Fibroblast of villous mesenchyme (primary cell): ENCODE data around the gene ATF5. TPM values are rescaled to one million over a fixed set of nuclear protein-coding genes. Genes with fewer than 3 reads are reported as not detected.
A peak's percentile ranks its signal among the peaks of the same experiment; 100 is the strongest.
"Not testable (repeated sequence)": the region's sequence is repeated elsewhere in the genome, so short reads cannot be mapped to it uniquely, and the experiment has no call there.

Experiments
- DNase-seq: peaks from one replicate; pipeline ENCODE4 v3.0.0-alpha.2; 2010; ENCODE audit warnings: low read depth
- H3K4me3 ChIP-seq: 2 replicates; pipeline ENCODE4 v1.5.1; 2011; ENCODE audit warnings: low read depth, mild to moderate bottlenecking, low read length
- total RNA-seq: library from RNA; depleted of rRNA; stranded (reverse); fragments of >200 nt; gene quantifications from 2 replicates; pipeline ENCODE4 v1.2.3, GENCODE V29; 2012
- TF ChIP-seq, protein P1 (sequence below): IDR thresholded peaks from 2 replicates; pipeline ENCODE4 v1.5.1; 2012; ENCODE audit warnings: low read depth, mild to moderate bottlenecking, low read length; ENCODE audit not compliant: insufficient read depth

The ATF5 gene
- total RNA-seq, 1 donor, result 8.2 TPM

DNA sequence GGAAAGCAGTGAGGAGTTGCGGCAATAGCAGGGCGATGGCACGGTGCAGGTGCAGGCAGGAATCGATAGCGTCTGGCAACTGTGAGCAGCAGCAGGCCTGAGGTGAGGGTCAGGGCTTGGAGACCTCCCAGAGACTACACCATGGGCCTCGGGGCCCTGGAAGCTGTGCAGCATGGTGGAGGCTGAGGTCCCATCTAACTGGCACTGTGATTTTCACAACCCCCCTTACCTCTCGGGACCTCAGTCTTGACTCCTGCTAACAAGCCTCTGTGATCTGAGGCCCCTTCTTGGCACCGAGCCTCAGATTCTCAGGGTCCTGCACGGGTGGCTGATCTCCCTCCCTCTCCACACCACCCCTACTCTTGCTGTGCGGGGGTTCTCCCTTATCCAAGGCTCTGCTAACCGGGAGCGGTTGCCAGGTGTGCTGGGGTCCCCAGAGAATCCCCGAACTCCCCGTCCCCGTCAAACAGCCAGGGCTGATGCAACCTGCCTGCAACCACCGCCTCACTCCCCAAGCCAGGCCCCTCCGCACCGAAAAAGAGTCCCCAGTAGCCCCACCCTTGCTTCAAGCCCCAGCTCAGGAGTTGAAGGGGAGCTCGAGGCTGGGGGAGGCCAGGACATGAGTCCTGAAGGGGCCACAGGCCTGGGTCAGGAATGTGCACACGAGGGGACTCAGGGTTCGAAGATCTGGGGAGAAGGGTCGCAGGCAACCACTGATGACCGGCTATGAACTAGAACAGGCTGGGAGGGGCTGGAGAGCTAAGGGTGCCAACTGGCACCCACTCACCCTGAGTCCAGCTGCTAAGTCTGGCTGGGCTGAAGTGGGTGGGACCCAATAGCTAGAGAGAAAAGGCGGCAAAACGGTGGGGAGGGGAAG, 4.8 kb upstream of the ATF5 start:
- TF ChIP-seq, protein P1, sequence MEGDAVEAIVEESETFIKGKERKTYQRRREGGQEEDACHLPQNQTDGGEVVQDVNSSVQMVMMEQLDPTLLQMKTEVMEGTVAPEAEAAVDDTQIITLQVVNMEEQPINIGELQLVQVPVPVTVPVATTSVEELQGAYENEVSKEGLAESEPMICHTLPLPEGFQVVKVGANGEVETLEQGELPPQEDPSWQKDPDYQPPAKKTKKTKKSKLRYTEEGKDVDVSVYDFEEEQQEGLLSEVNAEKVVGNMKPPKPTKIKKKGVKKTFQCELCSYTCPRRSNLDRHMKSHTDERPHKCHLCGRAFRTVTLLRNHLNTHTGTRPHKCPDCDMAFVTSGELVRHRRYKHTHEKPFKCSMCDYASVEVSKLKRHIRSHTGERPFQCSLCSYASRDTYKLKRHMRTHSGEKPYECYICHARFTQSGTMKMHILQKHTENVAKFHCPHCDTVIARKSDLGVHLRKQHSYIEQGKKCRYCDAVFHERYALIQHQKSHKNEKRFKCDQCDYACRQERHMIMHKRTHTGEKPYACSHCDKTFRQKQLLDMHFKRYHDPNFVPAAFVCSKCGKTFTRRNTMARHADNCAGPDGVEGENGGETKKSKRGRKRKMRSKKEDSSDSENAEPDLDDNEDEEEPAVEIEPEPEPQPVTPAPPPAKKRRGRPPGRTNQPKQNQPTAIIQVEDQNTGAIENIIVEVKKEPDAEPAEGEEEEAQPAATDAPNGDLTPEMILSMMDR, result no peak
- H3K4me3 ChIP-seq, result no peak overlapping the region
- no peak for DNase-seq

DNA sequence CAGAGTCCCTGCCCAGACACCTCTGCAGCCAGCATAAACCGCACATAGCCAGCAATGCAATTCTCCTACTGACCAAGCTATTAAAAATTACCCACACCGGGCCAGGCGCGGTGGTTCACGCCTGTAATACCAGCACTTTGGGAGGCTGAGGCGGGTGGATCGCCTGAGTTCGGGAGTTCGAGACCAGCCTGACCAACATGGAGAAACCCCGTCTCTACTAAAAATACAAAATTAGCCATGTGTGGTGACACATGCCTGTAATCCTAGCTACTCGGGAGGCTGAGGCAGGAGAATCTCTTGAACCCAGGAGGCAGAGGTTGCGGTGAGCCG, 4.2 kb upstream of the ATF5 start:
- not testable (repeated sequence) for H3K4me3 ChIP-seq, DNase-seq

DNA sequence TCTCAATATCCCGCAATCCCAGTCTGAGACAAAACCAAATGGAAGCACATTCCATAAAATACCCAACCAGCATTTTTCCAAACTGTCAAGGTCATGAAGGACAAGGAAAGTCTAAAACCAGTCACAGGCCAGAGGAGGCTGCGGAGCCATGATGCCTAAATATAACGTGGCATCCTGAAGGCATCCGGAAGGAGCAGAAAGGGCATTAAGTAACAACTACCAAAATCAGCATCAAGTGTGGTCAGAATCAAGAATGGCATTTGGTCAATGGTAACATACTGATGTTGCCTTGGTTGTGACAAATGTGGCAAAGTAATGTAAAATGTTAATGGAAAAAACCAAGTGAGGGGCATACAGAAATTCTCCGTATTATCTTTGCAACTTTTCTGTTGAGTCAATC, 3.5 kb upstream of the ATF5 start:
- no peak overlapping the region for H3K4me3 ChIP-seq
- TF ChIP-seq, protein P1, result no peak
- no peak for DNase-seq

DNA sequence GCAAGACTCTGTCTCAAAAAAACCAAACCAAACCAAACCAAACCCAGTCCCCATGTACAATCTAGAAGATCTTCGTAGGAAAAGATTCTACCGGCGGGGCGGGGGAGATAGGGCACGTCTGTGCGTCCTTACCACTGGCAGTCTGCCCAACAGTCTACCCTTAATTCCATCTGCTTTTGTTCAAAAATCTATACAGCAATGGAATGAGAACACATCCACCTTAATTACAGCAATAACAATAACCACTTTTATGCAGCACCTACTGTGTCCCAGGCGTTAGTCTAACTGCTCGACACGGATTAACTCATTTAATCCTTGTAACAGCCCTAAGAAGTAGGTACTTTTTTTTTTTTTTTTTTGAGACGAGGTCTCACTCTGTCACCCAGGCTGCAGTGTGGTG, 2.5 kb upstream of the ATF5 start:
- H3K4me3 ChIP-seq, result no peak overlapping the region
- TF ChIP-seq, protein P1, result no peak
- DNase-seq, result no peak

DNA sequence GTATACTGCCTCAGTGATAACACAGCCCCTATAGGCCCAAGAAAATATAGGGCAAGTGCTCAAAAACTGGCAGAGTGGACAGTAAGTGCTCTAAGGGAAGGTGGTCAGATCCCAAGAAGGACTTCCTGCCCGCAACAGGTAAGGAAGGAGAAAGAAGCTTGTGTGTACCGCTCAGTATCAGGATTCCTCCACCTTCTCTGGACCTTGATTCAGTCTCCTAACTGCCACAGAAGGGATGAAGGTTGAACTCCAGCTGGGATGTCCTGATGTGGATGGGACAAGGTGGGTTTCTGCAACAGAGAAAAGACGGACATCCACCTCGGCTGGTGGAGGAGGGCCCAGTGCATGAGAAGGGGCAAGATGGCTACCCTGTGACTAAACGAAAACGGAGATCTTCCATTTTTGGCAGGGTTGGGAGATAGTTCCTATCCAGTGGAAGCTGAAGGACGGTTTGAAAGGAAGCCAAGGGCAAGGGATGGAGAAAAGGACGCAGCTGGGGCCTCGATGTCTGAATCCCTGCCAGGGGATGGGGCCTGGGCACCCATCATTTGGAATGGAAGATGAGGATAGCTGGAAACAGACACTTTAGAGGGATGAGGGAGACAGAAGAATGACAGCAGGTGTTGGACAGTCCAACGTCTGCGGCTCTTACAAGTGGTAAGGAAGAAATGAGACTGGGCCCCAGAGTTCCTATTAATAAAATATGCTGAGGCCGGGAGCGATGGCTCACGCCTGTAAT, 1.3 kb upstream of the ATF5 start:
- DNase-seq, result no peak
- TF ChIP-seq, protein P1, result no peak
- H3K4me3 ChIP-seq, result peak overlapping the region; percentile 26

DNA sequence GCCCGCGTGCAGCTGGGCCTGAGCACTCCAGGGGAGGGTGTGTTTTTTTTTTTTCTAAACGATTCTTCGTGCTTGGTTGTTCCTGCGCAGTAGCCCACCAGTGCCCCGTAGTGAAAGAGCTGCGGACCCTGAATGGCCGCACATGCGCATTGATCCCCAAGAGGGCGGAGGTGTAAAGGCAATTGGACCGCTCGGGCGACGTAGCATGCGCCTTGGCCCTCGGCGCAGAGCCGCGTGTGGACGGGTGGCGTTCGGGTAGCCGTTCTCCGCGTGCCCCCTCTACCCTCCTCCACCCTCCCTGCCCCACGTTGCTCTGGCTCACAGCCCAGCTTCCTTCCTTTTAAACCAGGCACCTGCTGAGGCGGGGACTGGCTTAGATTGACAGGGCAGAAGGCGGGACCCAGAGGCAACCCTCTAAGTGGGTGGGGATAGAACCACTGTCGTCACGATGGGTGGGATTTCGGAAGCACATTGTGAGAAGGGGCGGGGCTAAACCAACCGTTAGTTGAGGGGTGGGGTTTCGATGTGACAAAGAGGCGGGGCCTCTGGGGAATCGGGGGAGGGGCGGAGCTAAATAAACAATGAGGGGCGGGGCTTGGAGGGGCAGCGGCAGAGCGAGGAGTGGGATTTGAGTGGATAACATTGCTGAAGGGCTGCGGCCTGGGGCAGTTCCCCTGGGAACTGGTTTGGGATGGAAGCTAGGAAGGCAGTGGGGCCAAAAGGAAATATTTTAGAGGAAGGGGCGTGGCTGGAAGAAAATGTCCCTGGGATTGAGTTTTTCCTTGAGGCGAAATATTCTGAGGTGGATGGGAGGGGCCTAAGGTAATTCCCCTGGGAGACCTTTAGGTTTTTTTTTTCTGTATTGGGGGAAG, 842 bp downstream of the ATF5 start:
- H3K4me3 ChIP-seq, result peak overlapping the region; percentile 95
- peak; percentile 96 for DNase-seq
- TF ChIP-seq, protein P1, result no peak
